HepG2 (cell line): ENCODE measurements around the gene MCOLN1. TPM values are rescaled to one million over a fixed set of nuclear protein-coding genes. Genes with fewer than 3 reads are reported as not detected.

Experiments
- ATF6 ChIP-seq: sonication (generic); formaldehyde crosslinking; conservative IDR thresholded peaks from 2 replicates; pipeline ENCODE4 v1.4.0; 2020; ENCODE audit warnings: missing genetic modification reagents
- HDAC2 ChIP-seq: sonication (generic); formaldehyde crosslinking; IDR thresholded peaks from 2 replicates; pipeline ENCODE4 v1.4.0; 2020; ENCODE audit warnings: missing genetic modification reagents
- MAFF ChIP-seq: IDR thresholded peaks from 2 replicates; pipeline ENCODE4 v1.6.1; 2011; ENCODE audit warnings: low read depth, low read length, improper control_type of control experiment
- MXD1 ChIP-seq: sonication (generic); formaldehyde crosslinking; IDR thresholded peaks from 2 replicates; pipeline ENCODE4 v1.4.0; 2020; ENCODE audit warnings: mild to moderate bottlenecking, missing genetic modification reagents
- NCOR1 ChIP-seq: fragments of 200-600 bp; sonication (generic); IDR thresholded peaks from 2 replicates; pipeline ENCODE4 v1.7.0; 2017; ENCODE audit warnings: antibody characterized with exemption, low read length, borderline replicate concordance
- NONO ChIP-seq, 2 experiments: fragments of 450-650 bp in 1 of 2; sonication (generic) in 1 of 2; formaldehyde crosslinking in 1 of 2; IDR thresholded peaks in 1 of 2; conservative IDR thresholded peaks in 1 of 2; 2 replicates each; pipeline versions ENCODE4 v1.6.1 to v1.8.0; 2017 to 2022; ENCODE audit warnings: mild to moderate bottlenecking in 1 of 2, missing genetic modification reagents in 1 of 2, moderate library complexity in 1 of 2
- PATZ1 ChIP-seq: sonication (generic); formaldehyde crosslinking; IDR thresholded peaks from 2 replicates; pipeline ENCODE4 v1.4.0; 2020; ENCODE audit warnings: missing genetic modification reagents
- TFDP1 ChIP-seq: IDR thresholded peaks from 2 replicates; pipeline ENCODE4 v1.6.1; 2016; ENCODE audit warnings: missing compliant biosample characterization, missing genetic modification reagents, borderline replicate concordance
- ZBTB49 ChIP-seq: sonication (generic); formaldehyde crosslinking; IDR thresholded peaks from 2 replicates; pipeline ENCODE4 v1.4.0; 2020; ENCODE audit warnings: missing genetic modification reagents, borderline replicate concordance
- ZNF318 ChIP-seq: sonication (generic); formaldehyde crosslinking; IDR thresholded peaks from 2 replicates; pipeline ENCODE4 v1.4.0; 2020; ENCODE audit warnings: mild to moderate bottlenecking, missing genetic modification reagents
- ZNF7 ChIP-seq: IDR thresholded peaks from 2 replicates; pipeline ENCODE4 v1.6.1; 2016; ENCODE audit warnings: missing biosample characterization, missing genetic modification reagents
- polyA plus RNA-seq, 8 experiments: library from polyadenylated mRNA; depleted of rRNA in 3 of 8; stranded (reverse) in 7 of 8; unstranded in 1 of 8; fragments of >200 nt; fragmentation: Illumina TruSeq in 4 of 8; extraction: Trizol in 4 of 8; gene quantifications; 2 replicates each; pipeline versions ENCODE4 v1.2.1 to v1.2.3, GENCODE V29; 2011 to 2016; ENCODE audit warnings: low read depth in 4 of 8, missing spikeins in 1 of 8, mixed read lengths in 1 of 8; ENCODE audit not compliant: insufficient read depth in 1 of 8
- total RNA-seq, 5 experiments: library from RNA; depleted of rRNA; stranded (reverse); fragments of >200 nt; fragmentation: Illumina TruSeq; extraction: Trizol; gene quantifications; 2 replicates each; pipeline ENCODE4 v1.2.3, GENCODE V29; 2016; ENCODE audit warnings: low read depth in 1 of 5

Gene MCOLN1
- total and polyA plus RNA-seq, 2 of the 13 experiments (the other 11 are each of a cell fraction or from before 2014, with no cell fraction given) = 3.4 to 15.7 TPM

GRCh38 chr19:7515645-7516151 is 6.7 kb upstream of the MCOLN1 start, which contains the start of gene ZNF358 (continued):
- TF ChIP-seq ZNF318 (CRISPR knock-in tag) (no peak), NONO (IDR thresholded peaks at IDR 0.05) (no peak), NONO (CRISPR knock-in tag; conservative IDR thresholded peaks at IDR 0.05) (no peak), HDAC2 (CRISPR knock-in tag) (no peak), TFDP1 (CRISPR knock-in tag) (0 out of 2 replicates have a peak, but pooled peaks have one; percentile 25), MAFF (no peak), ZBTB49 (CRISPR knock-in tag) (0 out of 2 replicates have a peak, but pooled peaks have one; percentile 25), MXD1 (CRISPR knock-in tag) (no peak), ATF6 (CRISPR knock-in tag) (no peak), NCOR1 (no peak), PATZ1 (peak; percentile 49), ZNF7 (CRISPR knock-in tag) (no peak)
